Cardiac septum (tissue), 1 donor: Measurements from ENCODE around the gene ZBTB17. TPM values are rescaled to one million over a fixed set of nuclear protein-coding genes. Genes with fewer than 3 reads are reported as not detected.

ENCODE experiments used
- DNase-seq: peaks from one replicate; pipeline ENCODE4 v3.0.0-alpha.2; 2020; ENCODE audit warnings: low spot score
- intact Hi-C: fragments of 100-400 bp; cut with DNase I; formaldehyde crosslinking; loops from one replicate; pipeline ENCODE4 v1.14.0; 2022
- total RNA-seq: library from RNA; stranded (reverse); fragmentation: NEBNext Ultra II Directional; extraction: Animal tissue kit (Norgen Biotek cat#: 25700); gene quantifications from one replicate; pipeline ENCODE4 v1.2.1, GENCODE V29; 2021
- donor health status: DM: no; HTN: no; CAD: no.

Gene ZBTB17
- total RNA-seq, 1 donor from 2014 or later = 24.9 TPM

- intact Hi-C loops = no loop called here
- DNase-seq = no peak
Measured at GRCh38 chr1:15965228-15965767, 10.6 kb downstream of the ZBTB17 start.

DNA sequence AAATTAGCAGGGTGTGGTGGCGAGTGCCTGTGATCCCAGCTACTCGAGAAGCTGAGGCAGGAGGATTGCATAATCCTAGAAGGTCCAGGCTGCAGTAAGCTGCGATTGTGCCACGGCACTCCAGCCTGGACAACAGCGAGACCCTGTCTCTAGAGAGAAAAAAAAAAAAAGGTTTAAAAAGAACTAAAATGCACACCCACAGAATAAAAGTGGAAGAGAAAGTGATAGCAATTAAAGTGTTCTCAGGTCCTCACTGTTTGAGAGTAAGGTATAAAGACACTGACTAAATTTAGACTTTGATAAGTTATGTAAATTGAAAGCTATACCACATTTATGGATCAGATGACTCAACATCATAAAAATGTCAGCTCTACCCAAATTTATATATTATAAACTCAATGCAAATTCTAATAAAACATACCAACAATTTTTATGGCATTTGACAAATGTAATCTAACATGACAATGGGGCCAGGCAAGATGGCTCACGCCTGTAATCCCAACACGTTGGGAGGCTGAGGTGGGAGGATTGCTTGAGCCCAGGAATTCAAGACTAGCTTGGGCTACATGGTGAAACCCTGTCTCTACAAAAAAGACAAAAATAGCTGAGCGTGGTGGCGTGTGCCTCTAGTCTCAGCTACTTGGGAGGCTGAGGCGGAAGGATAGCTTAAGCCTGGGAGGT is 11.8 kb downstream of the ZBTB17 start:
- intact Hi-C loops = no loop called here
- DNase-seq = no peak

DNA sequence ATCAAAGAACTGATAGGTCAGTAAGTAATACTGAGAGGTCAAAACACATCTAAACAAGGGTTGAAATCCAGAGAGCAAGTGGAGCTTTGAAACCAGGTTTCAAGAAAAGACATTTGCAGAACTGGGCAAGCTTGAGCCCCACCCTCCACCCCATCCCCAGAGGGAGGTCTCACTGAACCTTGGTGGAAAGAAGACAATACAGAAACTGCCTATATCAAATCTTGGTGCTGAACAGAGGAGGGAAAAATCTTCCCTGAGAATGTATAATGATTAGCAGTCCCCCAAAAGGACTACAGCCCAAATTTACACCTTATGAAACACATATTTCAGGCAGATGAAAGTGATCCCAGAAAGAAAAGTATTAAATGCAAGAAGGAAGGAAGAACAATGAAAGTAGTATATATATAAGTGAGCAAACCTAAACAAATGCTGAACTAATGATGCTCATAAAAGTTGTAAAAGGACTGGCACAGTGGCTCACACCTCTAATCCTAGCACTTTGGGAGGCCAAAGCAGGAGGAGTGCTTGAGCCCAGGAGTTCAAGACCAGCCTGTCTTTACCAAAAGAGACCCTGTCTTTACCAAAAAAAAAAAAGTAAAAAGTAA is 12.4 kb downstream of the ZBTB17 start:
- no peak for DNase-seq
- intact Hi-C loops = no loop called here

- no peak for DNase-seq
- intact Hi-C loops = no loop called here
Measured at GRCh38 chr1:15962671-15963362, 13.1 kb downstream of the ZBTB17 start.

- intact Hi-C loops = no loop called here
- DNase-seq = no peak
Measured at GRCh38 chr1:15962176-15962575, 13.7 kb downstream of the ZBTB17 start.

DNA sequence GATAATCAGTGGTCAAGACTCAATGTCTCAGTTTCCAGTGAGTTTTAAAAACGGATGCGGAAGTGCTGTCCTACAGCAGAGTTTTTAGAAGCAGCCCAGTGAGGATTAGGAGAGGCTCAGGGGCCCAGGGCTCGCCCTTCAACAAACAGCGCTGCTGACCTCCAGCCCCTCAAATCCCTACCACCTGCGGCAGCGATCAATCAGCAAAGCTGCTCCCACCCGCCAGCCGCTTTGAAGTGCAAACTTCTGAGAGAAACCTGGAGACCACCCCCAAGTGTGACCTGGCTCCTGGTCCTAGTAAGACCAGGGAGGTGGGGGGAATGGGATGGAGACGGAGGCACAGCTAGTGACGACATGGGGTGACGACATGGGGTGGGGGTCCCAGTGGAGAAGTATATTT is 14.4 kb downstream of the ZBTB17 start:
- intact Hi-C loops = no loop called here
- DNase-seq = no peak

GRCh38 chr1:15960808-15961207 is 15.1 kb downstream of the ZBTB17 start:
- DNase-seq = no peak

GRCh38 chr1:15959827-15960446 is 16.0 kb downstream of the ZBTB17 start:
- intact Hi-C loops = no loop called here
- no peak for DNase-seq

More at GRCh38 chr1:15960808-15961207, 15.1 kb downstream of the ZBTB17 start:
- intact Hi-C loops = no loop called here

- no peak for DNase-seq
- intact Hi-C loops = no loop called here
Measured at GRCh38 chr1:15959424-15959823, 16.5 kb downstream of the ZBTB17 start.

- intact Hi-C loops = no loop called here
- DNase-seq = no peak
Measured at GRCh38 chr1:15958793-15959192, 17.1 kb downstream of the ZBTB17 start.

DNA sequence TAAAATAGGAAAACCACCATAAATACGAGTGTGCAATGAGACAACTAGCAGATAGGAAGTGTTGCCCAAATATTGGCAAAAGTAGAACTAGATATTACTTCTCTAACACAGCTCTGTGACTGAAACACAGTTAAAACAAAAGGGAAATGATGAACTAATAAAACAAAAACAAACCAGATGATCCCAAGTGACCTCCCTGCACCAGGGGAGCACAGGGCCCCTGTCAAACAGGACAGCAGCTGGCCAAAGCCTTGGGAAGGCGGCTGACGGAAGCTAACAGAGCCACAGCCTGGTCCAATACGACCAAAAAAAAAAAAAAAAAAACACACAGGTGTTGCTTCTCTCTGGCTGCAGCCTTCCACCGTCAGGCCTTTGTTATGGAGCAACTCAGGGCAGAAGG is 17.8 kb downstream of the ZBTB17 start:
- intact Hi-C loops = no loop called here
- DNase-seq = no peak

DNA sequence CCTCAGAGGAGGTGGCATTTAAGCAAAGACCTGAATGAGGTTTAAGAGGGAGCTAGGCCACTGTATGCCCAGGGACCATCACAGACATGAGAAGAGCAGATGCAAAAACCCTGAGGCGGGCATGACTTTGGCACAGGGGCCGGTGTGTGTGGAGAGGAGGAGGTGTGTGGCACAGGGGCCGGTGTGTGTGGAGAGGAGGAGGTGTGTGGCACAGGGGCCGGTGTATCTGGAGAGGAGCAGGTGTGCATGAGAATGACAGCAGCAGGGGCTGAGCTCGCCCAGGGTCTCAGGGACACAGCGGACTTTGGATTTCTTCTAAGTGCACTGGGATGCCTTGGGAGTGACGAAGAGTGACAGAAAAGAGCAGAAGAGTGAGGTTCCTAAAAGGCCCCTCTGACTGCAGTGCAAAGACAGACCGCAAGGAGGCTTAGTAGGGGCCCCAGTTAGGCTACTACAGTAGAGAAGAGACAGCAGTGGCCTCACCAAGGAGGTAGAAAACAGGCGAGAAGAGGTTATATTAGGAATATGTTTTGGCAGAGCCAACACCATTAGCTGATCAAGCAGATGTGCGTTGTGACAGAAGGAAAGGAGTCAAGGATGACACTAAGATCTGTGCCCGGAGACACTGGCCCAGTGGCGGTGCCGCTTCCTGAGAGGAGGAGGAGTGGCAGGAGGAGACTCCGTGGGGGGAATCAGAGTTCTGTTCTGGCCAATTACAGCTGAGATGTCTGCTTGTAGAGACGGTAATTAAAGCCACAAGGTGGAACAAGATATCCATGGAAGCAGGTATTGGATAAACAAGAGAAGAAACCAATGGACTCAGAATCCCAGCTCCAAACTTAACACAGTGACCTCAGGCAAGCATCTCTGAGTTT is 18.4 kb downstream of the ZBTB17 start:
- intact Hi-C loops = no loop called here

DNA sequence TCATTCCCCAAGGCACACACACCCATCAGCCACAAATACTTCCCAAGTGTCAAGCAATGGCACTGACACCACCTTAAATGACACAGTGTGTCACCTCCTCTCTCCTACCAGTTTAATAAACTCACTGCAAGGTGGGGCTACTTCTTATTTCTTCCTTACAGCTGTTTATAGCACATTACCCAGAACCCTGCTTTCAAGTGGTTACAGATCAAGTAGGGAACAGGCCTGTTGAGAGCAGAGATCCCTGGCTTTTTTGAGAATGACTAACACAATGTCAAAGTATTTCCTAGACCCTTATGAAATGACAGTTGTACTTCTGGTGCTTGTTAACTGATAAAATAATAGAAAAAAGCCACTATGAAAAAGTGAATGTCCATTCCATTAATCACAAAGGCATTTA is 19.8 kb downstream of the ZBTB17 start:
- no peak for DNase-seq
- intact Hi-C loops = no loop called here

More for the DNA sequence above, 18.4 kb downstream of the ZBTB17 start:
- DNase-seq = no peak

DNA sequence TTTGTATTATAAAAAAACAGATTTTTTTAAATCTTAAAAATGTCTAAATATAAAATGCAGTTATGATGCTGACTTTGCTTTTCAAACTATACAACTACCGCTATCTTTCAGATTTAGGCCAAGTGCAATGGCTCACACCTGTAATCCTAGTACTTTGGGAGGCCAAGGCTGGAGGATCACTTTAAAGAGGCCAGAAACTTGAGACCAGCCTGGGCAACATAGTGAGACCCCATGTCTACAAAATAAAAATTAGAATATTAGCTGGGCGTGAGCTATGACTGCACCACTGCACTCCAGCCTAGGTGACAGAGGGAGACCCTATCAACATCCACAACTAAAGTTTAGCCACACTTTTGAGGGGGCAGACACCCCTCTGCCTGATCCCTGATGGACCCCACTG is 20.3 kb downstream of the ZBTB17 start:
- intact Hi-C loops = no loop called here
- DNase-seq = no peak

DNA sequence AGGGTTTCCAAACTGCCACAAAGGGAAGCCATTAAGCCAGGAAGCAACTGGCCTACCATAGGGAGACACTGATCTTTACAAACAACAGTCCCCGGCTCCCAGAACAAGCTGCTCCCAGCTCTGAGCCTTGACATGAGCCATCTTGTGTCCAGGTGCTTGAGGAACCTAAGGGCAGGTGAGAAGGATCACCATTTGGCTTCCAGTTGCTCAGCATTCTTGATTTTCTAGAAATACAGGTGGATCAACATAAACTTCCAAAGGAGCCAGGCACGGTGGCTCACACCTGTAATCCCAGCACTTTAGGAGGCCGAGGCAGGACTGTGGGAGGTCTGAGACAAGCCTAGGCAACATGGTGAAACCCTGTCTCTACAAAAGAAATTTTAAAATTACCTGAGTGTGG is 21.6 kb downstream of the ZBTB17 start:
- DNase-seq = no peak
- intact Hi-C loops = no loop called here

- intact Hi-C loops = no loop called here
Measured at GRCh38 chr1:15953791-15954241, 22.1 kb downstream of the ZBTB17 start.

GRCh38 chr1:15953294-15953771 is 22.6 kb downstream of the ZBTB17 start:
- intact Hi-C loops = no loop called here
- DNase-seq = no peak

More at GRCh38 chr1:15953791-15954241, 22.1 kb downstream of the ZBTB17 start:
- no peak for DNase-seq

DNA sequence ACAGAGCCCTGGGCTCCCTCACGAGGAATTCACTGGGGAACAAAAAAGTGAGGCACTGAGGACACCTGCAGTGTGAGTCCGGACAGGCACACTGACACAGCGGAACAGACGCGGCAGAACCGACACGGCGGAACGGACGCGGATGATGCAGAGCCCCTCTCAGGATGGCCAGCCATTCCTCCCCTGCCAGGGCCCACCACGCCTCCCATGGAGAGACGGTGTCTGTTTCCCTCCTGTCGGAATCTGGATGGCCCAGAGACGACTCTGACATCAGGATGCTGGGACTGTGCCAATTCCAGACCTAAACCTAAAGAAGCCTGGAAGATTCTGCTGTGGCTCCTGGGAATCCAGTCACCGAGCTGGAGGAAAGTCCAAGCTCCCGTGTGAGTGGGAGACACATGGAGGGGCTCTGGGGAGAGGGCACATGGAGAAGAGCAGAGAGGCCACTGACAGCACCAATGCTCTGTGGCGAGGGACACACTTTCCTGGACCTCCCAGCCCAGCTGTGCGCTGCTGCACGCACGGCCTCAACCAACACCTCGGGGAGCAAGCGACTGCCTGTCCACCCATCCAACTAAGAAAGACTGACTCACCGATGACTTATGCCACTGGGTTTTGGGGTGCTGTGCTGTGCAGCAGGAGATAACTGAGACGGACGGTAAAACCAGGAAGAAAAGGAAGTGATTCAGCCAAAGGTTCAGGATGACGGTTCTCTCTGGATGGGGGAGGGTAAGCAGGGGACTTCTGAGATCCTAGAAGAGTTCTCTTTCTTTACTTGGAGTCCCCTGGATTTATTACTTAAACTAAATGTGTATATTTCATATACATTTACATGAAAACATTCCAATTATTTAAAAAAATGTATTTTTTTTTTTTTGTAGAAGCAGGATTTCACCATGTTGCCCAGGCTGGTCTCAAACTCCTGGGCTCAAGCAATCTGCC is 23.3 kb downstream of the ZBTB17 start:
- intact Hi-C loops = no loop called here
- no peak for DNase-seq
